HAP-1 (cell line): ENCODE results near the gene RAB43.

Experiments used
- DNase-seq, 2 experiments: peaks; one replicate each; pipeline ENCODE4 v3.0.0-alpha.2; 2016 to 2020; ENCODE audit warnings: low spot score in 2 of 2
- H3K27me3 ChIP-seq: fragments of 250-450 bp; sonication (Bioruptor Pico); 2 replicates; pipeline ENCODE4 v1.5.1; 2020; ENCODE audit warnings: low read depth, mild to moderate bottlenecking, moderate library complexity
- H3K36me3 ChIP-seq: fragments of 250-450 bp; sonication (Bioruptor Pico); replicated peaks from 2 replicates; pipeline ENCODE4 v1.5.1; 2020; ENCODE audit warnings: mild to moderate bottlenecking
- H3K4me1 ChIP-seq: fragments of 250-450 bp; sonication (Bioruptor Pico); 2 replicates; pipeline ENCODE4 v1.5.1; 2020; ENCODE audit warnings: mild to moderate bottlenecking
- H3K4me3 ChIP-seq: fragments of 250-450 bp; sonication (Bioruptor Pico); 2 replicates; pipeline ENCODE4 v1.5.1; 2020; ENCODE audit warnings: mild to moderate bottlenecking, moderate library complexity
- H3K9me3 ChIP-seq: fragments of 250-450 bp; sonication (Bioruptor Pico); 2 replicates; pipeline ENCODE4 v1.5.1; 2020; ENCODE audit warnings: mild to moderate bottlenecking, moderate library complexity
- in situ Hi-C: fragments of 300-500 bp; cut with MboI; formaldehyde crosslinking; loops from 3 replicates; pipeline ENCODE4 v1.14.3; 2020; ENCODE audit warnings: low sequenced_read_pairs, inconsistent platforms, mixed read lengths

RAB43 gene

GRCh38 chr3:129057249-129057648, 64.4 kb downstream of the RAB43 start:
- Histone ChIP-seq H3K27me3 (no peaks in the 10 kb centered on the region), H3K4me1 (no peaks in the 10 kb centered on the region), H3K9me3 (no peaks in the 10 kb centered on the region), H3K36me3 (no peaks in the 10 kb centered on the region), H3K4me3 (no peak overlapping the region)
- in situ Hi-C loops, result no loop called here
- no peak for DNase-seq

GRCh38 chr3:129056451-129057173, 65.0 kb downstream of the RAB43 start:
- Histone ChIP-seq H3K4me3 (no peak overlapping the region), H3K4me1 (no peaks in the 10 kb centered on the region), H3K9me3 (no peaks in the 10 kb centered on the region), H3K27me3 (no peaks in the 10 kb centered on the region), H3K36me3 (no peaks in the 10 kb centered on the region)
- in situ Hi-C loops, result no loop called here
- no peak for DNase-seq

DNA sequence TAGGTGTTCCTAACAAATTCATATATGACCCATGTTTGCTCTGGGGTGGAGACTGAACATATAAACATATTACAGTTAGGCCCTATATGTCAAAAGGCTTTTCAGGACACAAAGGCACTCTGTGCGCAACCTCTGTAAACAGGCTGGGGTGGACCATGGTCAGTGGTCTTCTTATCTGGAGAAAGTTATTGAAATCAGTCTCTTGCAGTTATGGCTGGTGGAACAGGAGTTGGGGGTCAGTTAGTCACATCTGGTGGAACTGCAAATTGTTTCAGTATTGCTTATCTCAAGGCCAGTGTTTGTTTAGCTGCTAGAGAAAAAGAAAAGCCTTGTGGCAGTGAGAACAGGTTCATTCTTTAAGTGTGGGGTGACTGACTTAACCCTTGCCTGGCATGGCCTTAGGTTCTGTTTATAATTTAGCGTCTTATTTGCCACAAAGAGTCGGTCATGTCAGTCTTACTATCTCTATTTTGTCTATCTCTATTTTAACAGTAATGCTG, 66.9 kb downstream of the RAB43 start:
- in situ Hi-C loops, result no loop called here
- Histone ChIP-seq H3K27me3 (no peaks in the 10 kb centered on the region), H3K4me1 (no peaks in the 10 kb centered on the region), H3K9me3 (no peaks in the 10 kb centered on the region), H3K36me3 (no peaks in the 10 kb centered on the region), H3K4me3 (no peak overlapping the region)
- DNase-seq, result no peak

GRCh38 chr3:129052675-129053074, 68.9 kb downstream of the RAB43 start:
- no peaks in the 10 kb centered on the region for H3K4me1 ChIP-seq
- no peak for DNase-seq
- H3K9me3 ChIP-seq, result 0 out of 2 replicates have a peak, but pooled peaks cover 2% of the 10 kb centered on the region
- H3K4me3 ChIP-seq, result no peak overlapping the region
- in situ Hi-C loops, result no loop called here
- H3K36me3 ChIP-seq, result no peaks in the 10 kb centered on the region
- H3K27me3 ChIP-seq, result no peaks in the 10 kb centered on the region

- in situ Hi-C loops, result no loop called here
- H3K4me1 ChIP-seq, result no peaks in the 10 kb centered on the region
- 0 out of 2 replicates have a peak, but pooled peaks cover 2% of the 10 kb centered on the region for H3K9me3 ChIP-seq
- H3K27me3 ChIP-seq, result no peaks in the 10 kb centered on the region
- DNase-seq, result no peak
- H3K4me3 ChIP-seq, result no peak overlapping the region
- H3K36me3 ChIP-seq, result no peaks in the 10 kb centered on the region
Observed at GRCh38 chr3:129051871-129052340, 69.7 kb downstream of the RAB43 start.

GRCh38 chr3:129050556-129051295, 70.9 kb downstream of the RAB43 start:
- Histone ChIP-seq H3K4me3 (no peak overlapping the region), H3K36me3 (no peaks in the 10 kb centered on the region), H3K4me1 (no peaks in the 10 kb centered on the region), H3K9me3 (0 out of 2 replicates have a peak, but pooled peaks cover 2% of the 10 kb centered on the region), H3K27me3 (no peaks in the 10 kb centered on the region)
- in situ Hi-C loops, result no loop called here
- DNase-seq, result no peak

DNA sequence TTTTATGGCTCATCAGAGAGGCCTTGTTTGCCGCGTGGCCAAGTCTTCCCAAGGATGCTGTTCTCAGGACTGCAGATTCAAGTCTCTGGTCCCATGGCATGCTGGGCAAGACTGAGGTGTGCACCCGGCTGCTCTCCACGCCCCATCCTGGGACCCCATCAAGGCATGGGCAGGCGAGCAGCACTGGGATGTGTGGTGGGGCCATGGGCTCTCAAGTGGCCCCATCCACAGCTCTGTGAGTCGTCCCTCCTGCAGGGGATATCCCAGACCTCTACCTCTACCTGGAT, 74.1 kb downstream of the RAB43 start:
- no peaks in the 10 kb centered on the region; the same call in 1 of the 2 replicates for H3K27me3 ChIP-seq
- no peak overlapping the region for H3K4me3 ChIP-seq
- in situ Hi-C loops, result no loop called here
- 0 out of 2 replicates have a peak, but pooled peaks cover 2% of the 10 kb centered on the region for H3K9me3 ChIP-seq
- H3K36me3 ChIP-seq, result no peaks in the 10 kb centered on the region
- DNase-seq, result no peak
- H3K4me1 ChIP-seq, result no peaks in the 10 kb centered on the region

- Histone ChIP-seq H3K4me3 (no peak overlapping the region), H3K27me3 (no peaks in the 10 kb centered on the region; the same call in 1 of the 2 replicates), H3K36me3 (no peaks in the 10 kb centered on the region), H3K4me1 (no peaks in the 10 kb centered on the region), H3K9me3 (0 out of 2 replicates have a peak, but pooled peaks cover 4% of the 10 kb centered on the region)
- in situ Hi-C loops, result no loop called here
- no peak for DNase-seq
Observed at GRCh38 chr3:129046732-129047552, 74.7 kb downstream of the RAB43 start.

DNA sequence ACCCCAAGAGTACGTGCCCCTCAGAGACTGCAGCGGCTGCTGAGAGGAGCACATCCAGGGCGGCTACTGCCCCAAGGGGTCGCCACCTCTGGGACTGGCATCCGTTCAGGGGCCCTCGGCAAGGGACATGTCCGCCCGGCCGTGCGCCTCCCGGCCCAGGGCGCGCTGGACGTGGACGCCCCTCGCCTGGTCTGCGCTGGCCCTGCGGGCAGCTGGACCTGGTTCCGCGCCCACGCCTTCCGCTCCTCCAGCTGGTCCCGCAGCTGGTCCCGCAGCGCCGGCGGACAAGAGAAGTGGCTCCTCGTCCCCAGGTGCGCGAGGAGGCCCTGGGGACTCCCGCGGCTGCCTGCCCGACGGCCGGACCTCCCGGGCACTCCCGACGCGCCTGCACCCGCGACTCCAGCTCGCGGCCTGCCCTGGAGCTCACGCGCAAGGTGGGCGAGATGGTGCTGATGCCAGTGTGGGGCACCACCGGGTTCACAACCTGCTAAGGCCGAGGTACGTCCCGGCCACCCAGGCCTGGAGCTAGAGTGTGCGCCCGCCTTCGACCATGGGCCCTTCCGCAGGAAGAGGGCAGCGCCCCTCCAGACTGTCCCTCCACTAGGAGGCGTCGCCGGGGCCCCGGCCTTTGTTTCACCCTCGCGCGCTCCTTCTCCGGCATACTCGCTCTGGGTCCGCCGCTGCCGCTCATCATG, 75.4 kb downstream of the RAB43 start:
- in situ Hi-C loops, result no loop called here
- Histone ChIP-seq H3K9me3 (0 out of 2 replicates have a peak, but pooled peaks cover 4% of the 10 kb centered on the region), H3K4me1 (no peaks in the 10 kb centered on the region), H3K36me3 (no peaks in the 10 kb centered on the region), H3K27me3 (no peaks in the 10 kb centered on the region; the same call in 1 of the 2 replicates), H3K4me3 (no peak overlapping the region)
- DNase-seq, result no peak

DNA sequence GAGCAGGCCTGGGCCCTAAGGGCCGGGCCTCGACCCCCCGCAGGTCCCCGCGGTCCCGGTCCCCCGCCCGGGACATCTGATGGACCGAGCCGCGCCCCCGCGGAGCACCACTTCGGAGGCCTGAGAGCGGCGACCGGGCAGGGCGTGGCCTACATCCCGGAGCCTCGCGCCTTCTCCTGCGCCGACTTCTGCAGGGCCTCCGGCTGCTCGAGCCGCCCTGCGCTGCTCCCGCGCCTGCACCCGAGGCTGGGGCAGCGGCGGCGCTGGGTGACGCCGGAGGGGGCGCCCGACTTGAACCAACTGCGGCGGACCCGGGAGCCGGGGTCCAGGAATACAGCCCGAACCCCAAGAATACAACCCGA, 75.9 kb downstream of the RAB43 start:
- DNase-seq, result no peak
- H3K4me3 ChIP-seq, result no peak overlapping the region
- H3K27me3 ChIP-seq, result no peaks in the 10 kb centered on the region; the same call in 1 of the 2 replicates
- H3K9me3 ChIP-seq, result 0 out of 2 replicates have a peak, but pooled peaks cover 4% of the 10 kb centered on the region
- no peaks in the 10 kb centered on the region for H3K36me3 ChIP-seq
- in situ Hi-C loops, result no loop called here
- no peaks in the 10 kb centered on the region for H3K4me1 ChIP-seq

- Histone ChIP-seq H3K4me3 (no peak overlapping the region), H3K36me3 (no peaks in the 10 kb centered on the region), H3K4me1 (no peaks in the 10 kb centered on the region), H3K27me3 (no peaks in the 10 kb centered on the region; the same call in 1 of the 2 replicates), H3K9me3 (0 out of 2 replicates have a peak, but pooled peaks cover 2% of the 10 kb centered on the region)
- in situ Hi-C loops, result no loop called here
- no peak for DNase-seq
Observed at GRCh38 chr3:129040579-129041300, 80.9 kb downstream of the RAB43 start.

DNA sequence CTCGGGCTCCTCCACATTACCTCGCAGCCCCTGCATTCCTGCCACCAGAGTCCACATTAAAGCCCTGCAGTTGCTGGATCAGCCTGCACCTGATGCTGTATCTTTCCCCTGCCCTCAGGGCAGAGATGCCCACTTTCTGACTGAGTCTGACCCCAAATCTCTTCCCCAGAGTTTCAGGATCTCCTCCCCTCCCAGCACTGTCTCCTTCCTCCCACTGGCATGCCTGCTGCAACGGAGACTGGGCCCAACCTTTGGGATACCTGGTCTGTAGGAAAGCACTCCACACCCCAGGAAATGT, 81.6 kb downstream of the RAB43 start:
- DNase-seq, result no peak
- in situ Hi-C loops, result no loop called here

More for the DNA sequence above, 81.6 kb downstream of the RAB43 start:
- no peaks in the 10 kb centered on the region for H3K36me3 ChIP-seq
- 0 out of 2 replicates have a peak, but pooled peaks cover 2% of the 10 kb centered on the region for H3K9me3 ChIP-seq
- H3K27me3 ChIP-seq, result no peaks in the 10 kb centered on the region; the same call in 1 of the 2 replicates
- H3K4me1 ChIP-seq, result no peaks in the 10 kb centered on the region
- H3K4me3 ChIP-seq, result no peak overlapping the region
